SHP77 treated with DMSO at 0.1 percent for 48 hours (cell line): ENCODE measurements around the gene COL5A1.
"Not testable (repeated sequence)": the region's sequence is repeated elsewhere in the genome, so short reads cannot be mapped to it uniquely, and the experiment has no call there.

Experiments
- DNase-seq: peaks from one replicate; lab custom pipeline; 2025; lab: John Stamatoyannopoulos, UW

COL5A1 gene

GRCh38 chr9:134640506-134641172 is 964 bp upstream of the COL5A1 start:
- DNase-seq = no peak

GRCh38 chr9:134641990-134642384 is 384 bp downstream of the COL5A1 start:
- no peak for DNase-seq

- no peak for DNase-seq
Measured at GRCh38 chr9:134642385-134643181, 980 bp downstream of the COL5A1 start.

GRCh38 chr9:134643222-134643671 is 1.6 kb downstream of the COL5A1 start:
- DNase-seq = no peak

- DNase-seq = not testable (repeated sequence)
Measured at GRCh38 chr9:134644401-134644724, 2.8 kb downstream of the COL5A1 start.

- DNase-seq = no peak
Measured at GRCh38 chr9:134644725-134645606, 3.4 kb downstream of the COL5A1 start.

GRCh38 chr9:134645607-134646365 is 4.2 kb downstream of the COL5A1 start:
- DNase-seq = no peak

GRCh38 chr9:134647359-134648080 is 5.9 kb downstream of the COL5A1 start:
- no peak for DNase-seq

- no peak for DNase-seq
Measured at GRCh38 chr9:134648701-134649530, 7.3 kb downstream of the COL5A1 start.

- DNase-seq = no peak
Measured at GRCh38 chr9:134650431-134651190, 9.0 kb downstream of the COL5A1 start.

- DNase-seq = no peak
Measured at GRCh38 chr9:134651226-134651905, 9.8 kb downstream of the COL5A1 start.

- no peak for DNase-seq
Measured at GRCh38 chr9:134652291-134653225, 11.0 kb downstream of the COL5A1 start.

- DNase-seq = no peak
Measured at GRCh38 chr9:134653259-134654009, 11.8 kb downstream of the COL5A1 start.

GRCh38 chr9:134655101-134655500 is 13.5 kb downstream of the COL5A1 start:
- DNase-seq = no peak

- no peak for DNase-seq
Measured at GRCh38 chr9:134655586-134656333, 14.2 kb downstream of the COL5A1 start.

- no peak for DNase-seq
Measured at GRCh38 chr9:134656334-134657006, 14.9 kb downstream of the COL5A1 start.
